Activated T-helper 2 cell treated with anti-CD3 and anti-CD28 coated beads, Interferon-gamma antibody, Interleukin-2, Interleukin-4, amounts not matched to agents 10 μg/mL and 5 μg/mL and 100 μg/mL, durations not matched to agents 14 hours and 24 hours and 36 hours (primary cell): ENCODE data around the gene TBX5. TPM values are rescaled to one million over a fixed set of nuclear protein-coding genes. Genes with fewer than 3 reads are reported as not detected.
"Not testable (repeated sequence)": the region's sequence is repeated elsewhere in the genome, so short reads cannot be mapped to it uniquely, and the experiment has no call there.

Experiments
- DNase-seq: peaks from one replicate; pipeline ENCODE4 v3.0.0; 2021; ENCODE audit warnings: low spot score
- H3K27ac Mint-ChIP-seq: one replicate; pipeline ENCODE4 v1.8.0; 2021; ENCODE audit warnings: mixed read lengths
- H3K27me3 Mint-ChIP-seq: one replicate; pipeline ENCODE4 v1.8.0; 2021; ENCODE audit warnings: low read depth, mixed read lengths
- H3K36me3 Mint-ChIP-seq: one replicate; pipeline ENCODE4 v1.8.0; 2021; ENCODE audit warnings: low read depth, mixed read lengths
- H3K4me1 Mint-ChIP-seq: one replicate; pipeline ENCODE4 v1.8.0; 2021; ENCODE audit warnings: low read depth, mixed read lengths
- H3K4me3 Mint-ChIP-seq: one replicate; pipeline ENCODE4 v1.8.0; 2021; ENCODE audit warnings: low read depth, mild to moderate bottlenecking, moderate library complexity, mixed read lengths
- H3K9me3 Mint-ChIP-seq: one replicate; pipeline ENCODE4 v1.8.0; 2021; ENCODE audit warnings: mixed read lengths
- intact Hi-C: fragments of 100-400 bp; cut with micrococcal nuclease; formaldehyde crosslinking; loops from one replicate; pipeline ENCODE4 v1.15.1; 2023
- total RNA-seq: library from RNA; stranded (reverse); gene quantifications from 2 replicates; pipeline ENCODE4 v1.2.3, GENCODE V29; 2022

TBX5 gene
- total RNA-seq, 1 donor from 2014 or later, result not detected

DNA sequence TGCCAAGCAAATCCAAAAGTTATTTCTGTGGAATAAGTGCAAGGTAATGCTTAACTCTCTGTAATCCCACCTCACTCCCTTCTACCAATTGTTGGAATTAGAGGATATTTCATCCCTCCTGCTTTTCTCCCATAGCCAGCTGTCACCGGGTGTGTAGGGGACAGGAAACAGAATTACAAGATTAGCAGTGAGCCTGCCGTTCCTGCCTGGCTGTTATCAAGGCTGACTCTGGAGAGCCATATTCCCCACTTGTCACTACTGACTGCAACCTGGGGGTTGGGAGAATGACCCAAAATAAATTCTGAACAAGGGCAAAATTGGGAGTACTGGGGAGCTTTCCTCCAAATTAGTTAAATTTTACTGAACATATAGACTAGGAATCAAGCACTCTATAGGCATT, 24.8 kb downstream of the TBX5 start:
- no peak overlapping the region for H3K4me3 Mint-ChIP-seq
- no peaks in the 10 kb centered on the region for H3K27me3 Mint-ChIP-seq
- H3K9me3 Mint-ChIP-seq, result no peaks in the 10 kb centered on the region
- DNase-seq, result no peak
- no peaks in the 10 kb centered on the region for H3K36me3 Mint-ChIP-seq
- H3K4me1 Mint-ChIP-seq, result no peaks in the 10 kb centered on the region
- no peak overlapping the region for H3K27ac Mint-ChIP-seq
- intact Hi-C loops, result no loop called here

DNA sequence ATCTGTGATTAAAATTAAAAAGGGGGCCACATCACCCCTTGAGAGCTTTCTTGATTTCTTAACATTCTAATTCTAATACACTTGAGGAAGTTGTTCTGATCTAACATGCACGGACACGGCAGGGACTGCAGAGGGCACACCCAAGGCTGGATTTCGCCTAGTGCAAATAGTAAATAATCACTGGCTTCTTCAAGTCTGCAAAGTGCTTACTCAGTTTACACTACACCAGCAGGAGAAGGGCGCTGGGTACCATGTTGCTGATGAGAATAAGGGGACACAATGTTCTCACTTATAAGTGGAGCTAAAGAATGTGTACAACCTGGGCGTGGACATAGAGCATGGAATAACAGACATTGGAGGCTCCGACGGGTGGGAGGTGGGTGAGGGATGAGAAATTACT, 34.2 kb downstream of the TBX5 start:
- Mint-ChIP-seq H3K4me1 (no peaks in the 10 kb centered on the region), H3K9me3 (no peaks in the 10 kb centered on the region), H3K36me3 (no peaks in the 10 kb centered on the region), H3K27me3 (no peaks in the 10 kb centered on the region), H3K4me3 (no peak overlapping the region), H3K27ac (no peak overlapping the region)
- DNase-seq, result no peak
- intact Hi-C loops, result no loop called here

DNA sequence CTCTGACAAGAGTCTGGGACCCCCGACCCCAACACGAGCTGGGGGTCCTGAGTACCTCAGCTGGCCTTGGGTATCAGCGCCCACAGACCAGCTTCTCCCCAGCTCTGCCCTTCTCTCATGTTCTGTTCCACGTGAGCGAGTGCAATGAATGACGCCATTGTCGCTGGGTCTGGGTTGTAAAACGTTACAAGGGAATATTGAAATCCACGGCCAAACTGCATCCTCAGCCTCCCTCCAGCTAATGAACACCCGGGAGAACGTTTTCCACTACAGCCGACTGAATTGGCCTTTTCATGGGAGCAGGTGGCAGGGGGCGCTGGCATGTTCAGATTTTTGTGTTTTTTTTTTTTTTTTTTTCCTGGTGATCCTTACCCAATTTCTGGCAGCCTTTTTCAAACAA, 34.7 kb downstream of the TBX5 start:
- H3K27me3 Mint-ChIP-seq, result no peaks in the 10 kb centered on the region
- H3K36me3 Mint-ChIP-seq, result no peaks in the 10 kb centered on the region
- H3K4me1 Mint-ChIP-seq, result no peaks in the 10 kb centered on the region
- no peak for DNase-seq
- H3K9me3 Mint-ChIP-seq, result no peaks in the 10 kb centered on the region
- intact Hi-C loops, result no loop called here
- no peak overlapping the region for H3K4me3 Mint-ChIP-seq
- no peak overlapping the region for H3K27ac Mint-ChIP-seq

DNA sequence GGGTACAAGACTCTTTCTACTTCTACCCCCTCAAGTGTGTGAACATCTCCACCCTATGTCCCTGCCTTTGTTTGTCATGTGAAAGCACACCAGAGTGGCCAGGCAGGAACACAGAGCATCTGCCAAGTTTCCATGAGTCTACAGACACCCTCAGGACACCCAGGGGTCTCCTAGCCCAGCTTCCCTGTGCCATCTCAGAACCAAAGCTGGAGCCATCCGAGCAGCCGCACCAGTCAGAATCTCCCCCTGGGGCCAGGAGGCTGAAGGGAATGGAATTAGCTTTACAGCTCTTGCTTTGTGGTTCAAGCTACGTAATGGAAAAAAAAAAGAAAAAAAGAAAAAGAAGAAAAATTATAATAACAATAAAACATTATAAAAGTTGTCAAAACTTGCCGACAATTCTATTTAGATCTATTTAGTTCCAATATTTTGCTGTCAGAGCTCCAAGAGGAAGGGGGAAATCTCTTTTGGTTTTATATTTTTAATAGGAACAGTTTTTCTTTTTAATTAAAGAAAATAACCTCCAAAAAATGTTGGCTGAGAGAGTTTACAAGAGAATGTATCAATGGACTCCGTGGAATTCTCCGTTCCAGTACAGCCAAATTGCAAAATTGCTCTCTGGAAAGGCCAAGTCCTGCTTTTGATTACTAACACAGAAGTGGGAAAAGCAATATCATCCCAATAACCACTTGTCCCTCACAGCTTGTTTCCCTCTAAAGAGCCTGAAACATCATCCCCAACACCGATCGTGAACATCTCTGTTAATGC, 37.1 kb downstream of the TBX5 start:
- H3K4me1 Mint-ChIP-seq, result no peaks in the 10 kb centered on the region
- intact Hi-C loops, result no loop called here

DNA sequence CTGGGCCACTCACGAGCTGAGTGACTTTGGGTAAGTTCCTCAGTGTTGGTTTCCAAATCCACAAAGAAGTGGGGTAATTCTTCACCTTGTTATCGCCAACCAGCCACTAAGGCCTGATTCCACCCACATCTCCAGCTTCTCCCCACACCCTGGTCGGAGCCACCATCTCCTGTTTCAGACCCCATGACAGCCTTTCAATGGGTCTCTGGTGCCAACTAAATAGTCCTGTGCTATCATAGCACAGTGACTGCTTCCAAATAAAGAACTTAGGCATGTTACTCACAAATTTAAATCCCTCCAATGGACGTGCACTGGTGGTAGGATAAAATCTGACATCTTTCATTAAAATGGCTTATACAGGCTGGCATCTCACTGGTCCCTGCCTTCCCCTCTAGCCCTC, 44.0 kb downstream of the TBX5 start:
- no peak overlapping the region for H3K27ac Mint-ChIP-seq
- no peaks in the 10 kb centered on the region for H3K4me1 Mint-ChIP-seq
- no peaks in the 10 kb centered on the region for H3K9me3 Mint-ChIP-seq
- H3K36me3 Mint-ChIP-seq, result no peaks in the 10 kb centered on the region
- no peak overlapping the region for H3K4me3 Mint-ChIP-seq
- intact Hi-C loops, result no loop called here
- no peak for DNase-seq
- H3K27me3 Mint-ChIP-seq, result no peaks in the 10 kb centered on the region

More for the DNA sequence above, 37.1 kb downstream of the TBX5 start:
- H3K27ac Mint-ChIP-seq, result no peak overlapping the region
- H3K9me3 Mint-ChIP-seq, result no peaks in the 10 kb centered on the region
- DNase-seq, result no peak
- no peak overlapping the region for H3K4me3 Mint-ChIP-seq
- no peaks in the 10 kb centered on the region for H3K36me3 Mint-ChIP-seq
- H3K27me3 Mint-ChIP-seq, result no peaks in the 10 kb centered on the region

DNA sequence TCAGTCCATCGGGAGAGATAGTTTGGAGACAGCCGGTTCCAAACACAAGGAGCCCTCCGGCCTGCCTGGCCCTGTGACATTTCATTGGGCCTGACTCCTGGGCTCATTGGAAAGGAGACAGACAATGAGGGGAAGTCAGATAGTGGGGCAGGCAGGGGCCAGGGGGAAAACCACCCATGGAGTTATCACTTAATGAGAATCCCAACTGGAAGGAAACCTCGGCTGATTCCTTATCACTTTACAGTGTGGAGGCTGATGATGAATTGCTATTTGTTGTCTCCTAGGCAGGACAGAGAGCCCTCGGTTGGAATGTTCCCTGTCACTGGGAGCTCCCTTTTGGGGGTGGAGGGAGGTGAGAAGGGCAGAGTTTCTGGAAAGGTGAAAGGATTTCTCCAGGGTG, 44.4 kb downstream of the TBX5 start:
- no peaks in the 10 kb centered on the region for H3K36me3 Mint-ChIP-seq
- intact Hi-C loops, result no loop called here
- no peak overlapping the region for H3K27ac Mint-ChIP-seq
- DNase-seq, result no peak
- no peaks in the 10 kb centered on the region for H3K27me3 Mint-ChIP-seq
- no peak overlapping the region for H3K4me3 Mint-ChIP-seq
- H3K4me1 Mint-ChIP-seq, result no peaks in the 10 kb centered on the region
- H3K9me3 Mint-ChIP-seq, result no peaks in the 10 kb centered on the region

DNA sequence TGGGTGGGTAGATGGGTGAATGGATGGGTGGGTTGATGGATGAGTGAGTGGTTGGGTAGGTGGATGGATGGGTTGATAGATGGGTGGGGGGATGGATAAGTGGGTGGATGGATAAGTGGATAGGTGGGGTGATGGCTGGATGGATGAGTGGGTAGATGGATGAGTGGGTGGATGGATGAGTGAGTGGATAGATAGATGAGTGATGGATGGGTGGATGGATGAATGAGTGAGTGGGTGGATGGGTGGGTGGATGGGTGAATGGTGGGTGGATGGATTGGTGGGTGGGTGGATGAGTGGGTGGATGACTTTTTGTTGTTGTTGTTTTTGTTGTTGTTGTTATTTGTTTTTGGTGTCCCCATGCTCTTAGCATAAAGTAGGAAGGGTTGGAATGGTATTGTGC, 45.5 kb downstream of the TBX5 start:
- intact Hi-C loops, result no loop called here
- no peaks in the 10 kb centered on the region for H3K36me3 Mint-ChIP-seq
- no peaks in the 10 kb centered on the region for H3K9me3 Mint-ChIP-seq
- H3K27me3 Mint-ChIP-seq, result no peaks in the 10 kb centered on the region
- DNase-seq, result no peak
- no peak overlapping the region for H3K27ac Mint-ChIP-seq
- no peaks in the 10 kb centered on the region for H3K4me1 Mint-ChIP-seq
- no peak overlapping the region for H3K4me3 Mint-ChIP-seq

DNA sequence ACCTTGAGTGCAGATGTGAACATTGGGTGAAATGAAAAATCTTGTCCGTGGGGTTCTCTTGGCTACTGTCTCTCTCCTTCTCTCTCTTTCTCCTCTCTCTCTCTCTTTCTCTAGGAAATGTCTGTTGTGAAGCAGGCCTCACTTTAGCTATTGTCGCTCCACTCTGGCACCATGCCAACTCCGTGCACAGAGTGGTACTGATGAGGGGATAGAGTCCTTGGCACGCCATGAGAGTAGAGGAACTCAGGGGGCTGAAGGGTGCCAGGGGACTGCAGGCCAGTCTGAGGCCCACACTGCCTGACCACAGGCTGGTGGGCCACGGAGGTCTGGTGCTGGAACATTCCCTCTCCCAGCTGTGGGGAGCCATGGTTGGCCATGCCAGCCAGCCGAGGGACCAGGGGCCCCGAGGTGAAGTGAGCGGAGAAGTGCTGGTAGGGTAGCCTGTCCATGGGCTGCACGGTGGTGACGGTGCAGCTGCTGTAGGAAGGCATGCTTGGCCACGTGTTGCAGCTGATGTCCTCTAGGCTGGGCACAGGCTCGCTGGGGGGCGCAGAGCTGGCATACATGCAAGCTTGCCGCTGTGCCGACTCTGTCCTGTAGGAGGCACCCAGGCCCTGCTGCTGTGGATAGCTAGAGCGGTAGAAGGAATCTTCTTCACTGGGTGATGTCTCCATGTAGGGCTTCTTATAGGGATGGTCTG, 50.4 kb downstream of the TBX5 start:
- H3K9me3 Mint-ChIP-seq, result no peaks in the 10 kb centered on the region
- DNase-seq, result no peak
- intact Hi-C loops, result no loop called here
- H3K27ac Mint-ChIP-seq, result no peak overlapping the region
- no peak overlapping the region for H3K4me3 Mint-ChIP-seq
- no peaks in the 10 kb centered on the region for H3K4me1 Mint-ChIP-seq
- H3K27me3 Mint-ChIP-seq, result no peaks in the 10 kb centered on the region
- no peaks in the 10 kb centered on the region for H3K36me3 Mint-ChIP-seq

DNA sequence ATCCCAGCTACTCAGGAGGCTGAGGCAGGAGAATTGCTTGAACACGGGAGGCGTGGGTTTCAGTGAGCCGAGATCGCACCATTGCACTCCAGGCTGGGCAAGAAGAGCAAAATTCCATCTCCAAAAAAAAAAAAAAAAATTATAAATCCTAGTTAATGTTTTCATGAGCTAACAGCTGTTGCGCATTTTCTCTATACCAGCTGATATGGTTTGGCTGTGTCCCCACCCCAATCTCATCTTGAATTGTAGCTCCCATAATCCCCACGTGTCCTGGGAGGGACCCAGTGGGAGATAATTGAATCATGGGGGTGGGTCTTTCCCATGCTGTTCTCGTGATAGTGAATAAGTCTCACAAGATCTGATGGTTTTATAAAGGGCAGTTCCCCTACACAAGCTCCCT, 56.7 kb downstream of the TBX5 start:
- intact Hi-C loops, H3K27ac Mint-ChIP-seq, H3K4me3 Mint-ChIP-seq, H3K36me3 Mint-ChIP-seq, H3K27me3 Mint-ChIP-seq, H3K9me3 Mint-ChIP-seq, H3K4me1 Mint-ChIP-seq, DNase-seq: not testable (repeated sequence)

DNA sequence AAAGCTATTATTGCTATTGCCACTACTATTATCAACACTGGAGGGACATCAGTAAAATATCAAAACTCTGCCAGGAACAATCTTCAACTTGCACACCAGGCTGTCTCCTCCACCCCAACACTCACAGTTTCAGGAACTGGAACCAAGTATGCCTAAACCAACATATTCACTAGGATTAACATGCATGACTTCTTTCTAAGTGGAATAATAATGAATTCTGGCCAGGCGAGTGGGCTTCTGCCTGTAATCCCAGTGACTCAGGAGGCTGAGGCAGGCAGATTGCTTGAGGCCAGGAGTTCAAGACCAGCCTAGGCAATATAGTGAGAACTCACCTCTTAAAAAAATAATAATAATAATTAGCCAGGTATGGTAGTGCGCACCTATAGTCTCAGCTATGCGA, 58.1 kb downstream of the TBX5 start:
- no peak overlapping the region for H3K4me3 Mint-ChIP-seq
- H3K27ac Mint-ChIP-seq, result no peak overlapping the region
- intact Hi-C loops, result no loop called here
- no peaks in the 10 kb centered on the region for H3K4me1 Mint-ChIP-seq
- no peaks in the 10 kb centered on the region for H3K9me3 Mint-ChIP-seq
- no peaks in the 10 kb centered on the region for H3K27me3 Mint-ChIP-seq
- DNase-seq, result no peak
- no peaks in the 10 kb centered on the region for H3K36me3 Mint-ChIP-seq

DNA sequence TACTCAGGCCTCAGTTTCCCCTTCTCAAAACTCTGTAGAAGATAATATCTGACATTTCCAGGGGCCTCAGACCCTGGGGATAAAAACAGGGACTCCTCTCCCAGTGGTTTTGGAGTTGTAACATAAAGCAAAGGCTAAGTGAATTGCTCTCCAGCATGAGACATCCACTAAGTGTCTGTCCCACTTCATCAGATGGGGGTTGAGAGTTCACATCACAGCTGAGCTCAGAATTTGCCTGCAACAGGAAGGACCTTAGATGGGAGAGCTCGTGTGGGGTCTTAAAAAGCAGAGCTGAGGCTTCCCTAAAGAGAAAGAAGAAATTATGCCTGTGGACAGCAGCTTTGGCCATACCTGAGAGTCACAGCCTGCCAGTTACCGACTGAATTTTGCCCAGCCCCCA, 61.1 kb downstream of the TBX5 start:
- intact Hi-C loops, result no loop called here
- H3K4me3 Mint-ChIP-seq, result no peak overlapping the region

DNA sequence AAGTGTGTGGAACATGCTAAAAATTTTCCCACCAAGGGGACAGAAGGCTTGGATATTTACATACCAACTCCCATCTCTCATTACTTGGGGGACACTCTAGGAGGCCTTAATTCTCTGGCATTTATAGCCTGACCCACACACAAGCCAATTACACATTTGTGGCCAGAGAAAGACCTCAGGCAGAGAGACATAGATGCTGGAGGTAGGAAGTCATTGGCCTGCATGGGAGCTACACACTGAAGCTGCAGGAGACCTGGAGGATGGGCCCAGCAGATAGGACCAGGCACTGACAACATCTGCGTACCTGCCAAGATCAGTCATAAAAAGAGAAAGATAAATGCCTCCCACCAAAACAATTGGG, 61.7 kb downstream of the TBX5 start:
- no peaks in the 10 kb centered on the region for H3K9me3 Mint-ChIP-seq
- no peak overlapping the region for H3K4me3 Mint-ChIP-seq
- DNase-seq, result no peak
- H3K27ac Mint-ChIP-seq, result no peak overlapping the region
- intact Hi-C loops, result no loop called here
- no peaks in the 10 kb centered on the region for H3K4me1 Mint-ChIP-seq
- H3K27me3 Mint-ChIP-seq, result no peaks in the 10 kb centered on the region
- no peaks in the 10 kb centered on the region for H3K36me3 Mint-ChIP-seq

More for the DNA sequence above, 61.1 kb downstream of the TBX5 start:
- no peak for DNase-seq
- Mint-ChIP-seq H3K27me3 (no peaks in the 10 kb centered on the region), H3K9me3 (no peaks in the 10 kb centered on the region), H3K27ac (no peak overlapping the region), H3K36me3 (no peaks in the 10 kb centered on the region), H3K4me1 (no peaks in the 10 kb centered on the region)

DNA sequence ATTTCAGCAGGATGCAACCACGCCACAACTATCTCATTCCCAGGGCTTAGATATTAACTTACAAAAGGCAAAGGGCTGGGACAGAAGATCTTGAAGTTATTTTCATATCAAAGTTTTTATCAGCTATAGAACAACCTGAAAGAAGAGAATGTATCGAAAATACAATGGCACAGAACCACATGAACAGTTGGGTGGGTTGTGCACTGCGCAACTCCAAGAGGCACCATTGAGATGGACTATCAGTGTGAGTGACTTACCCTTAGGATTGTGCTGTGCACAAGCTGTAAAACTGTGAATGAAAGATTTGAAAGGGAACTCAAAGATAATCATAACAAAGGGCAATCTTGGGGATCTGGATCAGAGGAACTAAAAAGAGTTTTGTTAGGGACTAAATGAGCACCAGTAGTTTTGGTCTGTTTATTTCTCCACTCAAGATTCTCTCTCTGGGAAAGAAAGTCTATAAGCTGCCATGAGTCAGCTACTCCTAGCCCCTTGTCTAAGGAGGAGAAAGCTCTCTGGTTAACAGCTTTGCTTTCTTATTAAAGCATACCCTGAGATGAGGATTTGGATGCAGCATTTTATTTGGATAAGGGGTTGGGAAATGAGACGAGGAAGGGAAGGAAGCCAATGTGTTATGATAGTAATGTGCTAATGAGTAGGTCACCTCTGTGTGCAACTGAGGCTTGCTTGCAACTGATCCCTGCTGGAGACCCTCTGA, 62.2 kb downstream of the TBX5 start:
- no peak for DNase-seq
- H3K27me3 Mint-ChIP-seq, result no peaks in the 10 kb centered on the region
- intact Hi-C loops, result no loop called here
- H3K36me3 Mint-ChIP-seq, result no peaks in the 10 kb centered on the region
- no peak overlapping the region for H3K27ac Mint-ChIP-seq
- H3K9me3 Mint-ChIP-seq, result no peaks in the 10 kb centered on the region
- no peaks in the 10 kb centered on the region for H3K4me1 Mint-ChIP-seq
- no peak overlapping the region for H3K4me3 Mint-ChIP-seq
